HG02840 (cell line): ENCODE measurements around the gene SLC44A1.

ENCODE experiments used
- ATAC-seq: cut with Tn5 transposase; IDR thresholded peaks from one replicate; pipeline ENCODE4 v1.9.1; 2021; ENCODE audit warnings: mild to moderate bottlenecking, moderate library complexity, moderate number of reproducible peaks; ENCODE audit not compliant: unreplicated experiment, low FRiP score

SLC44A1 gene

GRCh38 chr9:105296445-105296844, 52.0 kb downstream of the SLC44A1 start:
- no peak for ATAC-seq

- ATAC-seq: no peak
Measured at GRCh38 chr9:105296877-105297287, 52.4 kb downstream of the SLC44A1 start.

- no peak for ATAC-seq
Measured at GRCh38 chr9:105297442-105298075, 53.1 kb downstream of the SLC44A1 start.

GRCh38 chr9:105299190-105299854, 54.9 kb downstream of the SLC44A1 start:
- ATAC-seq: no peak

- ATAC-seq: no peak
Measured at GRCh38 chr9:105302728-105303127, 58.3 kb downstream of the SLC44A1 start.

- ATAC-seq: no peak
Measured at GRCh38 chr9:105305856-105306255, 61.4 kb downstream of the SLC44A1 start.

- ATAC-seq: no peak
Measured at GRCh38 chr9:105306351-105307140, 62.1 kb downstream of the SLC44A1 start.

GRCh38 chr9:105307591-105308130, 63.2 kb downstream of the SLC44A1 start:
- no peak for ATAC-seq

GRCh38 chr9:105308461-105309341, 64.2 kb downstream of the SLC44A1 start:
- no peak for ATAC-seq

GRCh38 chr9:105309531-105309931, 65.1 kb downstream of the SLC44A1 start:
- no peak for ATAC-seq

GRCh38 chr9:105311306-105311705, 66.9 kb downstream of the SLC44A1 start:
- ATAC-seq: no peak

GRCh38 chr9:105313238-105313637, 68.8 kb downstream of the SLC44A1 start:
- ATAC-seq: no peak

- ATAC-seq: no peak
Measured at GRCh38 chr9:105316703-105317102, 72.3 kb downstream of the SLC44A1 start.

- ATAC-seq: peak; percentile 72
Measured at GRCh38 chr9:105318729-105319191, 74.3 kb downstream of the SLC44A1 start.

- ATAC-seq: no peak
Measured at GRCh38 chr9:105319202-105319813, 74.9 kb downstream of the SLC44A1 start.

GRCh38 chr9:105320568-105320967, 76.1 kb downstream of the SLC44A1 start:
- ATAC-seq: no peak

- no peak for ATAC-seq
Measured at GRCh38 chr9:105328296-105328695, 83.8 kb downstream of the SLC44A1 start.

GRCh38 chr9:105328872-105329718, 84.6 kb downstream of the SLC44A1 start:
- no peak for ATAC-seq

GRCh38 chr9:105329719-105330062, 85.2 kb downstream of the SLC44A1 start:
- ATAC-seq: no peak
